Measurements from ENCODE around the gene DPPA5.
"Not testable (repeated sequence)": the region's sequence is repeated elsewhere in the genome, so short reads cannot be mapped to it uniquely, and the experiment has no call there.

Gene DPPA5

DNA sequence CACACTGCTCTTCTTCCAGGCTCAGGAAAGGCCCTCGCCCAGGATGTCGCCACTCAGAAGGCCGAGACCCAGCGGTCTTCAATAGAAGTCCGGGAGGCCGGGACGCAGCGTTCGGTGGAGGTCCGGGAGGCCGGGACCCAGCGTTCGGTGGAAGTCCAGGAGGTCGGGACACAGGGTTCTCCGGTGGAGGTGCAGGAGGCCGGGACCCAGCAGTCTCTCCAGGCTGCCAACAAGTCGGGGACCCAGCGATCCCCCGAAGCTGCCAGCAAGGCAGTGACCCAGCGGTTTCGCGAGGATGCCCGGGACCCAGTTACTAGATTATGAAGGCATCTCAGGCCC is 9.4 kb upstream of the DPPA5 start:
- no peak for DNase-seq

GRCh38 chr6:73362869-73363536 is 8.9 kb upstream of the DPPA5 start:
- no peak for DNase-seq

DNA sequence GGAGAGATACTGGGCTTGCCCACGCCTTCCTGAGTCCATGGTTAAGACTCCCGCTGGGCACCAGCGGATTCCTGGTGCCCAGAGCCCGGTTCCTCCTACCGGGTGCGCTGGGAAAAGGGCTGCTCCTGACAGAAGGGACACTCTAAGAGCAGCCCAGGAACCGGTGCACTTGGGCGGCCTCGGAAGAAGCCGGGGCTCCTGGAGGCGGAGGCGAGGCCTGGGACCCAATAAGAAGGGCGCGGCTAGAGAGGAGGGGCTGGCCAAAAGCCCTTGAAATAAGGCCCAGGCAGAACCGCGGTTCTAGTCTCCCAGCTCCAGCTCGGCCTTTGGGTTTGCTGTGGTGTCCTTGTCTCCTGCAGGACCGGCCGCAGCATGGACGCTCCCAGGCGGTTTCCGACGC is 8.3 kb upstream of the DPPA5 start, which contains the start of gene KHDC3L:
TSS of gene KHDC3L (plus strand) at position 301 of the 400 bp plus-strand sequence. CDS start at position 373, 72 bp downstream.
- DNase-seq: no peak

GRCh38 chr6:73349311-73349710 is 4.8 kb downstream of the DPPA5 start:
- no peak for DNase-seq

GRCh38 chr6:73348550-73349204 is 5.4 kb downstream of the DPPA5 start:
- no peak for DNase-seq

DNA sequence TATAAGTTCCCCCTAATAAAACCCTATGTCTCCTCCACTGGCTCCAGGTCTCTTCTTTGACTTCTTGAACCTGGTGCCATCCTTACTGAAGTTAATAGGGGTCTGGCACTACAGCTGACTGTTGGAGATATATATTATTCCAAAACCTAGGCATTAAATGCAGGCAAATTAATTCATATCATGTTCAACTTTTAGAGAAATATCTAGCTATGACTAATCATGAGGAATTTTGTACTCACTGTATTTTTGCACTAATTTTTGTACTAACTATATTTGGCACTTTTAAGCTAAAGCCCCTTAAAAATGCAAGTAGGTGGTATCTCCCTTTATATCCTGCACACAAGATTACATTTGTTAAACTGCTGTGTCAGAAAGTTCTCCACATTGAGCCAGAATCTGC is 10.9 kb downstream of the DPPA5 start:
- DNase-seq: no peak

GRCh38 chr6:73342174-73342573 is 11.9 kb downstream of the DPPA5 start:
- DNase-seq: no peak

DNA sequence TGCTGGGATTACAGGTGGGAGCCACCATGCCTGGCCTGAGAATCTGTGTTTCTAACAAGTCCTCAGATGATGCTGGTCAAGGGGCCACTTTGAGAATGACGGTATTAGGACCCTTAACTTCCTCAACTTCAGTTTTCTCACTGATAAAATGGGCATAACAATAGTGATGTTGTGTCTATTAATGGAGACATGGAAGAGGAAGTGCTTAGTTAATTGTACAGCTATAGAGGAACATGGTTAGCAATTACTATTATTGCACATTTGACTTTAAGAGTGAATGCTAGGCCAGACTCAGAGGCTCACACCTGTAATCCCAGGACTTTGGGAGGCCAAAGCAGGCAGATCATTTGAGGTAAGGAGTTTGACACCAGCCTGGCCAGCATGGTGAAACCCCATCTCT is 12.7 kb downstream of the DPPA5 start:
- no peak for DNase-seq

- DNase-seq: no peak
These were observed 14.0 kb downstream of the DPPA5 start for GRCh38 chr6:73340048-73340447.

- DNase-seq: no peak
These were observed 14.7 kb downstream of the DPPA5 start for GRCh38 chr6:73339340-73339739.

GRCh38 chr6:73329201-73329600 is 24.9 kb downstream of the DPPA5 start:
- DNase-seq: no peak

GRCh38 chr6:73328790-73329189 is 25.3 kb downstream of the DPPA5 start:
- DNase-seq: no peak

DNA sequence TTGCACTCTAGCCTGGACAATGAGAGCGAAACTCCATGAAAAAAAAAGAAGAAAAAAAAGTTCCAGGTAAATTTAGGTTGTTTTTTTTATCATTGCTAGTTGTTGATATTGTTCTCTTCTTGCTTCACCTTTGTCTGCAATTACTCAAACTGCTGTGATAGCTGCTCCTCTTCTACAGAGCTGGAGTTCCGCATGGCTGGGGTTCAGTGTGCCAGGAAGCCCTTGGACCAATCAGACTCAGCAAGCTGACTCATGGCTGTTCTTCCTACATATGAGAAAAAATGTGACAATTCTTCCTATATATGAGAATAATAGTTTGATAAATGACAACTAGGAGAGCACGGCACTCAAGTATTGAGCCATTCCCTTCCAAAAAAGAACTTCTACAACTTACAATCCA is 28.4 kb downstream of the DPPA5 start:
- DNase-seq: no peak

DNA sequence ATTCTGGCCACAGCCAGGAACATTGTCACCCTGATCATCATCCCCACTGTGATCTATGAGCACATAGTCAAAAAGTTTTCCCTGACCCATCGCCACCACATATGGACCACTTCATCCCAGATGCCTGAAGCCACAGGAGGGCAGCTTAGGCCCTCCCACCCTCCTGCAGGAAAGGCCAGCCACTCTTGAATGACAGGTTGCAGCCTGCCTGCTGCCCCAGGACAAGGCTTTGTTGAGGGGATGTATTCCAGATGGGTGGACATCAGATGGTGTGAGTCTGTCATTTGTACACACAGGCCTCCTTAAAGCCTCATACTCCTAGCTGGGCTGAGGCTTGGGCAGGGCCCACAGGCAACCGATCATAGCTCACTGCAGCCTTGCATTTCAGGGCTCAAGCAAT is 30.8 kb downstream of the DPPA5 start:
- DNase-seq: no peak

DNA sequence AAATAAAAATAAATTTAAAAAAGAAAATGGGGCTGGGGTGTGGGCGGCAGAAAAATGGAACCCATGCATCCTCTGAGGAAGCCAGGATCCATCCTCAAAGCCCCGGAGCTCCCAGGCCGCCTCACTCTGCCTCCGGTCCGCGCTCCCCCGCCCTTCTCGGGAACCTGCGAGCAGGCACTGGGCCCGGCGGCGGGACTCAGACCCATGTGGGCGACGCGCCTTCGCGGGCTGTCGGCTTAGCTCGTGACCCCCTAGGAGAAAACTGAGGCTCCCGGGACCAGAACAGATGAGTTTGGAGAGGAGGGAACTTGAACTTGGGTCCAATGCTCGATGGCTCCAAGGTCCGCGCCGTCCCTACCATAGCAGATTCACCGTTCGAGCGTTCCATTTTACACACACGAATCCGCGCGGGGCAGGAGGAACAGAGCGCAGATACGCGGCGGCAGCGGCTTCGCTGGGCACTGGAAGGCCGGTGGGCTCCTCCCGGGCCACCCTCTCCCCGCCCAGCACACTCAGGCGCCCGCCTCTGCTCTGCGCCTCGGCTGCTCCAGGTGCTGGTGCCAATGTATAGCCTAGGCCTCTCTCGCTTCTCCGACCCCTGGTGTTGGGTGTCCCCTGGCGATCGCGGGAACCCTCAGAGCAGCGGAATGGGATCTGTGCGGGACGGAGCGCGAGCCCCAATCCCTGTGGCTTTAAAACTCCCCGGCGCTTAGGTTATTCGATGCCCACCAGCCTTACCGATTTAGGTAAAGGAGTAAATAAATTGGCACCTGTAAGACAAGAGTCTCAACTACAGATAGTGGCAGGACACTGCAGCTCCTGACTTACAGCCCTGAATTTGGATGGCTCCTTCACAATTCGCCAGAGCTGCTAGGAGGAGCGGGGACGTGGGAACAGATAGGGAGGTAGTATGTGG is 39.2 kb downstream of the DPPA5 start:
- peak; percentile 10 for DNase-seq

GRCh38 chr6:73310503-73310845 is 43.6 kb downstream of the DPPA5 start:
- not testable (repeated sequence) for DNase-seq

DNA sequence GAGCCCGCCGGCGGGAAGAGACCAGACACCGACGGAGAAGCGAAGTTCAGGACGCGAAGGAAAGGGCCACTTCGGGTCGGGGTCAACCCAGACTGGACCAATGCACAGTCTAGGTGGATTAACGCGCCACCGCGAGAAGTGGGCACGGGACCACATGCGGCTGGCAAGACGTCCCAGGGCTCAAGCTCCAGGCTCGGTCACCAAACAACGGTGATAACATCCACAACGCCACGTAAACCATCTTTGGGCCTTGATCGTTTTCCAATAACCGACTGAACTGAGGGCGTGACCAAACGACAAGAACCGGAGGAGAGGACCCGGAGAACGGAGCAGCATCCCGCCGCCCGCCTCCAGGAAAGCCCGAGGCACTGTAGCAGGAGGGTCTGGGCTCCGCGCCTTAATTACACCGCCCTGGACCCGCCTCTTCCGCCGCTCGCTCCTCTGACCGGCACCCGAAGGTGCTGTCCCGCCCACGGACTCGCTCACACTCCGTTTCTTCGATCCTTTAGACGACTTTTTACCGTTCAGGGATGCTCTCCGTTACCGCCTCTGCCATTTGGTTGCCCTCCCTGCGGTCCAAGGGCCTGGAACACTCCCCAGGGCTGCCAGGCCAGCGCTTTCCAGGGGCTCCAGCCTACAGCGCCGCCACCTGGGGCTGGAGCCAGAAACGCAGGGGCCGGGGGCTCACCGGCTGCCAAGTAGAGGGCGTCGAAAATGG is 44.1 kb downstream of the DPPA5 start:
- DNase-seq: peak; percentile 66

DNA sequence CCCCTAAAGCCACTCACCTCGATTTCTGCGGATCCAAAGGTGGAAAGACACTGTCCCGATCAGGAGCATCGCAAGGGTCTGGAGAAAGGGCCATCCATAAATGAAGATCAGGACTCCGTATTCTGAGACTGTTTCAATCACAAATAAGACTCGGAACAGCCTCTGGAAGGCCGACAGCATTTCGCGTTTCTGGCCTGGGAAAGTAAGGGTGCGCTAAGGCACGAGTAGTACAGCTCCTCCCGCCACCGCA is 44.6 kb downstream of the DPPA5 start:
- DNase-seq: no peak

DNA sequence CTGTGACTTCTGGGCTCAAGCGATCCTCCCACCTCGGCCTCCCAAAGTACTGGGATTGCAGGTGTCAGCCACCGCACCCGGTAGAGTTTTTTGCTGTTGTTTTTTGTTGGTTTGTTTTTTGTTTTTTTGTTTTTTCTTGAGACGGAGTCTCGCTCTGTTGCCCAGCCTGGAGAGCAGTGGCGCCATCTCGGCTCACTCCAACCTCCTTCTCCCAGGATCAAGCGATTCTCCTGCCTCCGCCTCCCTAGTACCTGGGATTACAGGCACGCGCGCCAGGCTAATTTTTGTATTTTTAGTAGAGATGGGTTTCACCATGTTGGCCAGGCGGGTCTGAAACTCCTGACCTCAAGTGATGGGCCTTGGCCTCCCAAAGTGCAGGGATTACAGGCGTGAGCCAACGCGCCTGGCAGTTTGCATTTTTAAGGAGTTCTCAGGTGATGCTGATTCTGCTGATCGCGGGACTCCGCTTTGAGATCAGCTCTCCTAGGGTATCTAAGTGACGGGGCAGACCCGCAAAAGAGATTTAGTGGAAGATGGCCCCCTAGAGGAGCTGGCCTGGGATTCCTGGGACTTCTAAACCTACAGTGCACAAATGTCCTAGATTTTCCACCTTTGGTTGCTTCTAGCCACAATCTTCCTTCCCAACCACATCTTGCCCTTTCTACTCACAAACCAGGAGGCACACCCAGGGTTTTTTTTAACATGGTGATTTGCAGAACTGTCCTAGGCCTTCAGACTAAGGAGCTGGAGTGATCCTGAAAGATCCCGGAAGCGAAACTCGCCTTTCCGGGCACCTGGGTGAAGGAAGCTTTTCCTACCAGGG is 45.2 kb downstream of the DPPA5 start:
- peak; percentile 8 for DNase-seq

GRCh38 chr6:73303773-73304172 is 50.3 kb downstream of the DPPA5 start:
- DNase-seq: not testable (repeated sequence)

Measured in hematopoietic multipotent progenitor cell treated with erythropoietin and hydrocortisone succinate and interleukin-3 and kit ligand, for 6 days (in vitro differentiated cells).